D721Med (cell line): ENCODE results near the gene GRAMD2A.

Experiments used
- DNase-seq: peaks from one replicate; pipeline ENCODE4 v3.0.0; 2011; ENCODE audit warnings: low spot score; ENCODE audit not compliant: insufficient read length
- FAIRE-seq: peaks from 2 replicates; lab custom pipeline; 2011; peaks lifted over from hg19 to GRCh38; lab: Jason Lieb, UNC
- TF ChIP-seq, protein P1 (sequence below): IDR thresholded peaks from 2 replicates; pipeline ENCODE4 v1.5.1; 2012; ENCODE audit warnings: mild to moderate bottlenecking, control low read depth; ENCODE audit not compliant: insufficient read depth; ENCODE audit errors: missing control alignments

The GRAMD2A gene

DNA sequence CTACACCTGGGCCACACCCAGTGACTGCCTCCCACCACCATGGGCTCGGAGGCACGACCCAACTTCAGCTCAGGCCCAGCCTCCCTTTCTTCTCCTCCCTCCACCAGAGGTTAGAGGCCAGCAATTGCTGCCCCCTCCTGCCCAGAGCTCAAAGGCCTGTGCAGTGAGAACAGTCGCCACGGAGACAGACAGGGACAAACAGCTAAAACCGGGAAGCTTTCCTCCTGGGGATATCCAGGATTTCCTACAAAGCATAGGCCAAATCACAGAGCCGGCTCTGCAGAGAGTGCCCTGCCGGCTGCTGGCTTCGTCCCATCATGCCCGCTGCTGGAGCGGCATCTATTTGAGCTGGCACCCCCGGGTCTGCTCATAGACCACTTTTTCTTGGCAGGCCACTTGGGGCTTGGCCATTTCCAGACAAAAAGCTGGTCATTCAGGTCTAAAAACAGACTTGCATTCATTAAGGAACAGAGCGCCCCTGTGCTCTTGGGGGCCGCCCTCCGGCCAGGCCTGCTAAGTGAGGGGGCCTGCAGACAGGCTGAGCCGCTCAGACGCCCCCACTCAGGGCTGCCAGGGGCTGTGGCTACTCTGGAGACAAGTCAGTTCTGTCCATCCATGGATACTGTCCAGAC lies 17.5 kb downstream of the GRAMD2A start:
- DNase-seq (no peak), FAIRE-seq (no peak)

DNA sequence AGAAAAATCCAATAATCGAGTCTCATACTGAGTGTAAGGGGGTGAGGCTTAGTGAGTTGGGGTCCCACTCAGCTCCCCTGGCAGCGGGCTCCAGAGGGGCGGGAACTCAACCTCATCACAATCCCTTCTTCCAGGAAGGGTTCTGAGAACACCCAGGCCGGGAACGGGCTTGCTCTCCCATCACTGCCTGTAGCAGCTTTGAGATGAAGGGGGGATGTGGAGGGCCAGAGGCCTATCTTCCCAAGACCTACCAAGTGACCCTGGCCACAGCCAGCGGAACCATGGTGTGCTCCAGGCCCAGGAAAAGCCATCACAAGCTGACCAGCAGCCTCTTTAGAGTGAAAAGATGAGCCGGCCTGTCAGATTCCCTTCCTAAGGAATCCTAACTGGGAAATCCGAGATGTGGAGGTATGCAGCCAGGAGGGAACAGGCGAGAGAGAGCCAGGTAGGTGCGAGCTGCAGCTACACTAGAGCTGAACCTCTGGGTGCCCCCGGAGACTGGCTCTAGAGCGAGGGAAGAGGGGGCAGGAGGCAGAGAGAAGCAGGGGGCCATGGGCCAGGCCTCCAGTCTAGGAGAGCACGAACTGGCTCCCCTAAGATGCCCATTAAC lies 18.5 kb downstream of the GRAMD2A start:
- FAIRE-seq = no peak
- DNase-seq = no peak
- TF ChIP-seq, protein P1, sequence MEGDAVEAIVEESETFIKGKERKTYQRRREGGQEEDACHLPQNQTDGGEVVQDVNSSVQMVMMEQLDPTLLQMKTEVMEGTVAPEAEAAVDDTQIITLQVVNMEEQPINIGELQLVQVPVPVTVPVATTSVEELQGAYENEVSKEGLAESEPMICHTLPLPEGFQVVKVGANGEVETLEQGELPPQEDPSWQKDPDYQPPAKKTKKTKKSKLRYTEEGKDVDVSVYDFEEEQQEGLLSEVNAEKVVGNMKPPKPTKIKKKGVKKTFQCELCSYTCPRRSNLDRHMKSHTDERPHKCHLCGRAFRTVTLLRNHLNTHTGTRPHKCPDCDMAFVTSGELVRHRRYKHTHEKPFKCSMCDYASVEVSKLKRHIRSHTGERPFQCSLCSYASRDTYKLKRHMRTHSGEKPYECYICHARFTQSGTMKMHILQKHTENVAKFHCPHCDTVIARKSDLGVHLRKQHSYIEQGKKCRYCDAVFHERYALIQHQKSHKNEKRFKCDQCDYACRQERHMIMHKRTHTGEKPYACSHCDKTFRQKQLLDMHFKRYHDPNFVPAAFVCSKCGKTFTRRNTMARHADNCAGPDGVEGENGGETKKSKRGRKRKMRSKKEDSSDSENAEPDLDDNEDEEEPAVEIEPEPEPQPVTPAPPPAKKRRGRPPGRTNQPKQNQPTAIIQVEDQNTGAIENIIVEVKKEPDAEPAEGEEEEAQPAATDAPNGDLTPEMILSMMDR = no peak

More for the DNA sequence above, 17.5 kb downstream of the GRAMD2A start:
- TF ChIP-seq, protein P1 = no peak

DNA sequence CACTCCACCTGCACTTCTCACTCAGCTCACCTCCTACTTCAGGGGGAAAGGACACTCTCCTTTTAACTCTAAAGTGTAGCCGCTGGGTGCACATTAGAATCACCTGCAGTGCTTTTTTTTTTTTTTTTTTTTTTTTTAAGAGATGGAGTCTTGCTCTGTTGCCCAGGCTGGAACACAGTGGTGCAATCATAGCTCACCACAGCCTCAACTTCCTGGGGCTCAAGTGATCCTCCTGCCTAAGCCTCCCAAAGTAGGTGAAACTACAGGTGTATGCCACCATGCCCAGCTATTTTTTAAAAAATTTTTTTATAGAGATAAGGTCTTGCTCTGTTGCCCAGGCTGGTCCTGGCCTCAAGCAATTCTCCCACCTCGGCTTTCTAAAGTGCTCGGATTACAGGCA lies 20.8 kb downstream of the GRAMD2A start:
- TF ChIP-seq, protein P1 = no peak
- FAIRE-seq (no peak), DNase-seq (no peak)

DNA sequence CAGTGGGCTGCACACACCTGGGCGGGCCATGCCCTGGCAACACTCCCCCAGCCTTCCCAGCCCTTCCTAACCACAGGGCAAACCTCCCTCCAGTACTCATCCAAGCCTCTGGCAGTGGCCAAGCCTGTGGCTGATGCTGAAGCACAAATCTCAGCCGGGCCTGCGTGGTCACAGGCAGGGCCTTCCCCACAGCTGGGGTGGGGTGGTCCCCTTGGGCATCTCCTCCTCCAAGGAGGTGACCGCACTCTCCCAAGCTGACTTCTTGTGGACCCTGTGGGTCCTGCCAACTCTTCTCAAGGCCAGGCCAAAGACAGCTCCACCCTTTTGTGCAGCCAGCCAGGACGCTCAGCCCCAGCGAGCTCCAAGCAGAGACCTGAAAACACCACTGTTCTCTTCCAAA lies 21.4 kb downstream of the GRAMD2A start:
- DNase-seq (no peak), FAIRE-seq (no peak)
- TF ChIP-seq, protein P1 = no peak

DNA sequence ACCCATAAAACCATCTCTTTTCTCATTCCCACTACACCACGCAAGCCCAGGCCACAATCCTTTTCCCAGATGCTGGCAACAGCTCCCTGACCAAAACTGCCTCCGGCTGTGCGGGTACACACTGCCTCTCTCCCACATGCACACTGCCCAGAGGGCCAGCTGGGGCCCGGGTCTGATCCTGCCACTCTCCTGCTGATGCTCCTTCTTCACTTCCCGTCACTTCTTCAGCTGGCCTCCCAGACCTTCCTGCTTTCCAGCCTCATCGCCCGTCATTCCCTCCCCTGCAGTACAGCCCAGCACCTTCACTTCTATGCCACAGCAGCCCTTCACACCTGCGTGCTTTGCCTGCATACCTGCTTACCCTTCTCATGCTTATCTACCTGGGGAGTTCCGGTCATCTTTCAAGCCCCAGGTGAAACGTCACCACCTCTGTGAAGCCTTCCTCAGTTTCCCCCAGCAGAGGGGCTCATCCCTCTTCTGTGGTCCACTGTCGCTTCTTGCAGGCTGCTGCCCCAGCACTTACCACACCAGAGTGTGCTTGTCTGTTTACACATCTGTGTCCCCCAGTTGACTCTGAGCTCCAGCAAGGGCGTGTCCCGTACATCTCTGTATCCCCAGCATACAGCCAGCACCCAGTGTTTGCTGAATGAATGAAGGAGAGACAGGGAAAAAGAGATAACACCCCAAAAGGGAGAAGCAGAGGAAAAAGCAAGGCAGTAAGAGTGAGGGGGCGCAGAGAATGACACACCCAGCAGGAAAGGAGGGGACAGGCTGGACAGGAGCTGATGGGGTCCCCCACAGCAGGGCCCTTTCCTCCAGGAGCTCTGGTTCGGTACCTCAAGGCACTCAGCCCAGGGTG lies 22.2 kb downstream of the GRAMD2A start:
- TF ChIP-seq, protein P1 = no peak
- FAIRE-seq (no peak), DNase-seq (no peak)

DNA sequence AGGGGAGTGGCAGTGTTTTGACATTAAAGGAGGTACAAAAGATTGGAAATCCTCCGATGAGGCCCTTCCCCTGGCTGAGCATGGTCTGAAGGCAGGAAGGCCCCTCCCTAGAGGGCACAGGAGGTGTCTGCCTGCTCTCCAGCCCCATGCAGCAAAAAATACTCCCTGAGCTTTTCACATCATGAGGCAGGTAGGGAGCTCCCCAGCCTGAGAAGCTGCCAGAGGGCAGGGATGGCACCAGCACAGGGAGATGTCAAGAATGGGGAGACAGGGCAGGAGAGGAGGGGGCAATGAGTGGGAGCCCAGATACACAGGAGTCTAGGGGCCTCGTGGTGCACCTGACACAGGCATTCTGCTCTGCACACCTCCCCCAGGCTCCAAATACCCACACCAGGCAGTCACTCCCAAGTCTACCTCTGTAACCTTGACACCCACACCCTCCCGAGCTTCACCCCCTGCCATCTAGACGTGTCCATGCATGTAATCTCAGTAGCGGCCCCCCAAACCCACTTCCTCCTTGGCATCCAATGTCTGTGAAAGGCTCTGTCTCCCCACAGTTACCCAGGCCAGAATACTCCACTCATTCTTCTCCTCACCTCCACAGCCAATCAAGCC lies 22.9 kb downstream of the GRAMD2A start:
- no peak for DNase-seq
- FAIRE-seq = no peak
- TF ChIP-seq, protein P1 = no peak
